Suprapubic skin (tissue), 4 donors: ENCODE measurements around the gene TRIM71. TPM values are rescaled to one million over a fixed set of nuclear protein-coding genes. Genes with fewer than 3 reads are reported as not detected.
"Not testable (repeated sequence)": the region's sequence is repeated elsewhere in the genome, so short reads cannot be mapped to it uniquely, and the experiment has no call there.

Experiments
- DNase-seq, 2 donors: peaks; one replicate each; pipeline ENCODE4 v3.0.0-alpha.2; 2019; ENCODE audit warnings: low spot score in 2 of 2
- H3K27ac ChIP-seq: fragments of 200-600 bp; sonication (generic); one replicate; pipeline ENCODE4 v1.5.1; 2019
- H3K27me3 ChIP-seq: fragments of 200-600 bp; sonication (generic); one replicate; pipeline ENCODE4 v1.5.1; 2019
- H3K36me3 ChIP-seq: fragments of 200-600 bp; sonication (generic); one replicate; pipeline ENCODE4 v1.5.1; 2019
- H3K4me1 ChIP-seq: fragments of 200-600 bp; sonication (generic); one replicate; pipeline ENCODE4 v1.5.1; 2019
- H3K4me3 ChIP-seq: fragments of 200-600 bp; sonication (generic); one replicate; pipeline ENCODE4 v1.5.1; 2019; ENCODE audit warnings: mild to moderate bottlenecking
- H3K9me3 ChIP-seq: fragments of 200-600 bp; sonication (generic); one replicate; pipeline ENCODE4 v1.5.1; 2019
- EP300 ChIP-seq: sonication (generic); formaldehyde crosslinking; IDR thresholded peaks from one replicate; pipeline ENCODE4 v1.6.1; 2017; ENCODE audit warnings: antibody characterized with exemption
- POLR2A ChIP-seq, 2 donors: fragments of 450-650 bp; IDR thresholded peaks; one replicate each; pipeline ENCODE4 v1.6.1; 2017; ENCODE audit warnings: antibody characterized with exemption in 2 of 2, mild to moderate bottlenecking in 2 of 2, moderate library complexity in 2 of 2
- POLR2AphosphoS5 ChIP-seq, 3 donors: sonication (generic); formaldehyde crosslinking; IDR thresholded peaks; one replicate each; pipeline ENCODE4 v1.6.1; 2017; ENCODE audit warnings: antibody characterized with exemption in 3 of 3
- WGBS: methylation state at CpG from one replicate; pipeline ENCODE4 v1.1.5; 2018; 5-methylcytosine and 5-hydroxymethylcytosine counted together
- total RNA-seq, 4 donors: library from RNA; depleted of rRNA; stranded (reverse); fragments of >200 nt; gene quantifications; one replicate each; pipeline ENCODE4 v1.1.0, GENCODE V29; 2016
- TF ChIP-seq, protein P1 (sequence below), 2 donors: fragments of 200-600 bp in 1 of 2; fragments of 450-650 bp in 1 of 2; sonication (generic) in 1 of 2; IDR thresholded peaks; one replicate each; pipeline ENCODE4 v1.5.1; 2016 to 2019; ENCODE audit warnings: antibody characterized with exemption in 2 of 2, mild to moderate bottlenecking in 1 of 2, moderate library complexity in 1 of 2

TRIM71 gene
- total RNA-seq, 4 donors from 2014 or later, result not detected

DNA sequence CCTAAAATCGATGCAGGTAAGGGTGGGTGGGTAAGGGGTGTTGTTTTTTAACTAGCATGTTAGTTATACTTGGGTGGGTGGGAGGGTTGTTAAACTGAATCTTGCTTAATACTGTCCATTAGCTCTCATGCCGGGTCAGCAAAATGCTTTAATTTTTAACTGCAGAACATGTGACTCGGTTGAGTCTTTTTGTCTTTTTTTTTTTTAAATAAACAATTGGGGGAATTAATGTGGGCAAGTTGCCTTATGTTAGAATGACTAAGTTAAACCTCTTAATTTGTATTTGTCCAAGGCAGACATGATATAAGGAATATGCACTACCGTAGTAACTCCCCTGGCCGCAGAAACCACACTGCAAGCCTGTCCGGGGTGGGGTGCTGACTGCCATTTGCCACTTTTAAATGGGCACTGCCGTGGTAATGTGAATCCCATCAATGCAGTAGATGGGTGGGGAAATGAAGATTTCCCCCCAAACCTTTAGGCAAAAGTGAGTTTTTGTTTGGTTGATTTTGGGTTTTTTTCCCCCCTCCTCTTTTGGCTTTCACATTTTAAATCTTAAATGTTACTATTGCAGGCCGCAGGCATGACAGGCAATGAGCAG, 79.3 kb downstream of the TRIM71 start:
- 94% methylated on average over 8 of the region's 8 CpGs for WGBS
- H3K4me1 ChIP-seq, result no peaks in the 10 kb centered on the region
- H3K27me3 ChIP-seq, result peaks cover 16% of the 10 kb centered on the region
- TF ChIP-seq, protein P1, sequence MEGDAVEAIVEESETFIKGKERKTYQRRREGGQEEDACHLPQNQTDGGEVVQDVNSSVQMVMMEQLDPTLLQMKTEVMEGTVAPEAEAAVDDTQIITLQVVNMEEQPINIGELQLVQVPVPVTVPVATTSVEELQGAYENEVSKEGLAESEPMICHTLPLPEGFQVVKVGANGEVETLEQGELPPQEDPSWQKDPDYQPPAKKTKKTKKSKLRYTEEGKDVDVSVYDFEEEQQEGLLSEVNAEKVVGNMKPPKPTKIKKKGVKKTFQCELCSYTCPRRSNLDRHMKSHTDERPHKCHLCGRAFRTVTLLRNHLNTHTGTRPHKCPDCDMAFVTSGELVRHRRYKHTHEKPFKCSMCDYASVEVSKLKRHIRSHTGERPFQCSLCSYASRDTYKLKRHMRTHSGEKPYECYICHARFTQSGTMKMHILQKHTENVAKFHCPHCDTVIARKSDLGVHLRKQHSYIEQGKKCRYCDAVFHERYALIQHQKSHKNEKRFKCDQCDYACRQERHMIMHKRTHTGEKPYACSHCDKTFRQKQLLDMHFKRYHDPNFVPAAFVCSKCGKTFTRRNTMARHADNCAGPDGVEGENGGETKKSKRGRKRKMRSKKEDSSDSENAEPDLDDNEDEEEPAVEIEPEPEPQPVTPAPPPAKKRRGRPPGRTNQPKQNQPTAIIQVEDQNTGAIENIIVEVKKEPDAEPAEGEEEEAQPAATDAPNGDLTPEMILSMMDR (IDR thresholded peaks at IDR 0.05), result no peak
- no peak for TF ChIP-seq EP300
- no peak for TF ChIP-seq POLR2AphosphoS5 (IDR thresholded peaks at IDR 0.05)
- TF ChIP-seq POLR2A (IDR thresholded peaks at IDR 0.05), result no peak
- no peak overlapping the region for H3K27ac ChIP-seq
- DNase-seq, result no peak
- H3K36me3 ChIP-seq, result no peaks in the 10 kb centered on the region
- no peaks in the 10 kb centered on the region for H3K9me3 ChIP-seq
- no peak overlapping the region for H3K4me3 ChIP-seq

DNA sequence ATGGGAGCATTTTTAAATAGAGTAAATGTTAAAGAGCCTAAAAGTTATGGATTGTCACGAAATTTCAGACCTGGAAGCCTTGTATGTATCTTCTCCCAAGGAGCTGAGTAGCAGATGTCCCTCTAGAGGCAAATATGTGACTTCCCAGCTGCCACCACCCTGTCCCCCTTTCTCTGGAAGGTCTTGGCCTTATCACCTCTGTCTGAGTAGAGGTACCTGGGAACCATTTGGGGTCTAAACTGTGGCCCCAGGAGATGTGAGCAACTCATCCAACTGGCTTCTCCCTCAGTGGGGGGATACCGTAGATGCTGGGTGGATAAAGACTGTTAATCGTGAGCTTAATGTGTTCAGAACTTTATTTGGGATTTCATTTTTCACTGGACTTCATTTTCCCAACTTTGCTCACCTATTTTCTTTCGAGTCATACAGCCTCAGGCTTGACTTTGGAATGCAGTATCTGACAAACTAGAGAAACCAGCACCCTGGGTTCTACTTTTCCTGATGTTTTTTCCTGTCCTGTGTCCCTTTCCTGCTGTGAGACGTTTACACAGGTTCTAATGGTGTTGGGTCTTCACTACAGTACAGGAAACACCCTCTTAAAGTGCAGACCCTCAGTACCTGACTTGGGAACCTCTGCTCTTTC, 80.3 kb downstream of the TRIM71 start:
- TF ChIP-seq POLR2A (IDR thresholded peaks at IDR 0.05) (no peak), EP300 (no peak), POLR2AphosphoS5 (IDR thresholded peaks at IDR 0.05) (no peak)
- TF ChIP-seq, protein P1 (IDR thresholded peaks at IDR 0.05), result no peak
- Histone ChIP-seq H3K4me3 (no peak overlapping the region), H3K9me3 (no peaks in the 10 kb centered on the region), H3K27me3 (peaks cover 14% of the 10 kb centered on the region), H3K4me1 (no peaks in the 10 kb centered on the region), H3K27ac (no peak overlapping the region), H3K36me3 (no peaks in the 10 kb centered on the region)
- 67% methylated on average over 5 of the region's 5 CpGs for WGBS
- DNase-seq, result no peak

DNA sequence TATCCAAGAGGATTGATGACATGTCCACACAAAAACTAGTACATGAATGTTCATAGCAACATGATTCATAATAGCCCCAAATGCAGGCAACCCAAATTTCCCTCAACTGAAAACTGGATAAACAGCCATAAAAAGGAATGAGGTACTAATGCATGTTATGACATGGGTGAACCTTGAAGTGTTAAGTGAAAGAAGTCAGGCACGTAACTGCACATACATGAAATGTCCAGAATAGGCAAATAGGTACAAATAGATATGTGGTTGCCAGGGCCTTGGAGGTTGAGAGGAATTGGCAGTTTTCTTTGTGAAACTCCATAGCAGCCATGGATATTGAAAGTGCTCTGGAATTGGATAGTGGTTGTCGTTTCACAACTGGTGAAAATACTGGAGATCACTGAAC, 81.5 kb downstream of the TRIM71 start:
- no peaks in the 10 kb centered on the region for H3K4me1 ChIP-seq
- H3K4me3 ChIP-seq, result no peak overlapping the region
- no peak for DNase-seq
- TF ChIP-seq POLR2A (IDR thresholded peaks at IDR 0.05) (no peak), EP300 (no peak), POLR2AphosphoS5 (IDR thresholded peaks at IDR 0.05) (no peak)
- TF ChIP-seq, protein P1 (IDR thresholded peaks at IDR 0.05), result no peak
- no peaks in the 10 kb centered on the region for H3K36me3 ChIP-seq
- H3K27ac ChIP-seq, result no peak overlapping the region
- no peaks in the 10 kb centered on the region for H3K9me3 ChIP-seq
- peaks cover 12% of the 10 kb centered on the region for H3K27me3 ChIP-seq
- 79% methylated on average over 2 of the region's 2 CpGs for WGBS

DNA sequence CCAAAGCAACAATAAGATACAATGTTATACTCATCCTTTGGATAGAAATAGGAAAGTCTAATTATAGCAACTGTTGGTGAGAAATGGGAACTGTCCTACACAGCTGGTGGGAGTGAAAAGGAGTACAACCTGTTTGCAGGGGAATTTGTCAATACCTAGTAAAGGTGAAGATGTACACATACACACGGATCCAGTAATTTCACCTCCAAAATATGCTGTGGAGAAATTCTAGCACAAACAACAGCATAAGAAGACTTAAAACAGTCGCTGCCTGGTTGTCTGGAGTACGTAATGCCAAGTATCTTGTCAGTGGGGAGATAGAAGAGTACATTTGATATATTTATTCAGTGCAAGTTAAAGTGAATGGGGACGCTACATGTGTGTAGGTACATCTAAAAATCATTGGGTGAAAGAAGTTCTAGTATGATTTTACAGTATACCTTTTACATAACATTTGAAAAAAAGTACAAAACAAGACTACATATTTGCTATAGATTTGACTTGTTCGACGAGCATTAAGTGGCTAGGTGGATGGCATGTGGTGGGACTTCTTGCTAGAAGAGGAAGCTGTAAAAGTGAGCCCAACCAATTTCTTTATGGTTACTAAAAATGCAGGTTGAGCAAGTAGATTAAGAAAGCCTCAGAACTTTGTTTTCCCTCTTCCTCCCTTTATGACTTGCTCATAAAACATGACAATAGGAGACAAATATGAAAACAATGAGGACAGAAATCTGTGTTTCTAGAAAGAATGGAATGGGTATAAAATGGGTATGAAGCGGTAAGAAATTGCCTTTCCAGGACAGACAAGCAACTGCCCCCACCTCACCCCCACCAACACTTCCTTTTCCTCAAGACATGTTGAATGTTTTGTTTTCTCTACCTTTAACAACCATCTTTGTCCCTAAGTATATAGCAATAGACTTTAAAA, 83.5 kb downstream of the TRIM71 start:
- TF ChIP-seq POLR2A (IDR thresholded peaks at IDR 0.05) (no peak), EP300 (no peak), POLR2AphosphoS5 (IDR thresholded peaks at IDR 0.05) (no peak)
- TF ChIP-seq, protein P1 (IDR thresholded peaks at IDR 0.05), result no peak
- peaks cover 8% of the 10 kb centered on the region for H3K27me3 ChIP-seq
- 65% methylated on average over 7 of the region's 7 CpGs for WGBS
- DNase-seq, result no peak
- no peaks in the 10 kb centered on the region for H3K4me1 ChIP-seq
- H3K36me3 ChIP-seq, result no peaks in the 10 kb centered on the region
- no peak overlapping the region for H3K27ac ChIP-seq
- H3K4me3 ChIP-seq, result no peak overlapping the region
- H3K9me3 ChIP-seq, result no peaks in the 10 kb centered on the region

DNA sequence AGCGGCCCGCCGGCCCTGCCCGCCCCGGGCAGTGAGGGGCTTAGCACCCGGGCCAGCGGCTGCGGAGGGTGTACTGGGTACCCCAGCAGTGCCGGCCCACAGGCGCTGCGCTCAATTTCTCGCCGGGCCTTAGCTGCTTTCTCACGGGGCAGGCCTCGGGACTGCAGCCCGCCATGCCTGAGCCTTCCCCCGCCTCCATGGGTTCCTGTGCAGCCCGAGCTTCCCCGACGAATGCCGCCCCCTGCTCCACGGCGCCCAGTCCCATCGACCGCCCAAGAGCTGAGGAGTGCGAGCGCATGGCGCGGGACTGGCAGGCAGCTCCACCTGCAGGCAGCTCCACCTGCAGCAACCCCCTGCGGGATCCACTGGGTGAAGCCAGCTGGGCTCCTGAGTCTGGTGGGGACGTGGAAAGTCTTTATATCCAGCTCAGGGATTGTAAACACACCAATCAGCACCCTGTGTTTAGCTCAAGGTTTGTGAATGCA, 85.1 kb downstream of the TRIM71 start:
- not testable (repeated sequence) for H3K27me3 ChIP-seq, DNase-seq, H3K27ac ChIP-seq, H3K9me3 ChIP-seq, H3K4me1 ChIP-seq, H3K36me3 ChIP-seq
- peak overlapping the region; percentile 40 for H3K4me3 ChIP-seq
- WGBS, result 33% methylated on average over 17 of the region's 31 CpGs
